CD4-positive, alpha-beta T cell treated with Interferon alpha-2 for 1 hour (primary cell): Measurements from ENCODE around the gene FCGR3B.
"Not testable (repeated sequence)": the region's sequence is repeated elsewhere in the genome, so short reads cannot be mapped to it uniquely, and the experiment has no call there.

Experiments
- DNase-seq, 2 donors: peaks; one replicate each; pipeline ENCODE4 v3.0.0-alpha.2; 2020 to 2022

FCGR3B gene

GRCh38 chr1:161631076-161631475 is at the start of gene FCGR3B:
Gene FCGR3B (minus strand): TSS chr1:161631176. CDS start chr1:161631094, 82 bp downstream.
- DNase-seq: no peak

- no peak for DNase-seq
Measured at GRCh38 chr1:161678500-161678899, 47.5 kb upstream of the FCGR3B start.

GRCh38 chr1:161676958-161677689 is 46.1 kb upstream of the FCGR3B start:
- no peak for DNase-seq

- DNase-seq: no peak
Measured at GRCh38 chr1:161676441-161676840, 45.5 kb upstream of the FCGR3B start.

- DNase-seq: not testable (repeated sequence)
Measured at GRCh38 chr1:161674908-161675307, 43.9 kb upstream of the FCGR3B start.

- not testable (repeated sequence) for DNase-seq
Measured at GRCh38 chr1:161674447-161674846, 43.5 kb upstream of the FCGR3B start.

GRCh38 chr1:161673437-161673836 is 42.5 kb upstream of the FCGR3B start:
- DNase-seq: not testable (repeated sequence)

- not testable (repeated sequence) for DNase-seq
Measured at GRCh38 chr1:161671045-161672020, 40.4 kb upstream of the FCGR3B start.

GRCh38 chr1:161664689-161665088 is 33.7 kb upstream of the FCGR3B start:
- not testable (repeated sequence) for DNase-seq

- not testable (repeated sequence) for DNase-seq
Measured at GRCh38 chr1:161663569-161663968, 32.6 kb upstream of the FCGR3B start.

- DNase-seq: not testable (repeated sequence)
Measured at GRCh38 chr1:161662684-161663339, 31.8 kb upstream of the FCGR3B start, which contains the start of gene FCGR2B. Gene FCGR2B (plus strand): TSS chr1:161663143. CDS start chr1:161663242, 99 bp downstream.

GRCh38 chr1:161661660-161662311 is 30.8 kb upstream of the FCGR3B start:
- not testable (repeated sequence) for DNase-seq

- DNase-seq: not testable (repeated sequence)
Measured at GRCh38 chr1:161658524-161658923, 27.5 kb upstream of the FCGR3B start.

GRCh38 chr1:161653971-161654370 is 23.0 kb upstream of the FCGR3B start:
- not testable (repeated sequence) for DNase-seq

- DNase-seq: not testable (repeated sequence)
Measured at GRCh38 chr1:161653541-161653940, 22.6 kb upstream of the FCGR3B start.

- DNase-seq: peak in 1 of 2 donors; percentile 56
Measured at GRCh38 chr1:161647507-161648360, 16.8 kb upstream of the FCGR3B start.

GRCh38 chr1:161644855-161645254 is 13.9 kb upstream of the FCGR3B start:
- not testable (repeated sequence) for DNase-seq

- DNase-seq: not testable (repeated sequence)
Measured at GRCh38 chr1:161643481-161644208, 12.7 kb upstream of the FCGR3B start.

GRCh38 chr1:161642697-161643096 is 11.7 kb upstream of the FCGR3B start:
- peak in 1 of 2 donors; percentile 39 for DNase-seq

GRCh38 chr1:161639203-161639602 is 8.2 kb upstream of the FCGR3B start:
- DNase-seq: not testable (repeated sequence)
